Measurements from ENCODE around the gene ITGAE.

The ITGAE gene

GRCh38 chr17:3690094-3690715, 110.8 kb downstream of the ITGAE start:
- DNase-seq: no peak

- DNase-seq: no peak
Observed at GRCh38 chr17:3689262-3690093, 111.5 kb downstream of the ITGAE start.

- no peak for DNase-seq
Observed at GRCh38 chr17:3688852-3689261, 112.1 kb downstream of the ITGAE start.

GRCh38 chr17:3688027-3688553, 112.9 kb downstream of the ITGAE start:
- DNase-seq: no peak

- no peak for DNase-seq
Observed at GRCh38 chr17:3685174-3685573, 115.8 kb downstream of the ITGAE start.

- peak; percentile 65 for DNase-seq
Observed at GRCh38 chr17:3683054-3683511, 117.9 kb downstream of the ITGAE start.

- no peak for DNase-seq
Observed at GRCh38 chr17:3682033-3682432, 119.0 kb downstream of the ITGAE start.

GRCh38 chr17:3681565-3681964, 119.4 kb downstream of the ITGAE start:
- no peak for DNase-seq

- DNase-seq: no peak
Observed at GRCh38 chr17:3681057-3681456, 119.9 kb downstream of the ITGAE start.

- DNase-seq: no peak
Observed at GRCh38 chr17:3679531-3680126, 121.4 kb downstream of the ITGAE start.

- no peak for DNase-seq
Observed at GRCh38 chr17:3678821-3679530, 122.0 kb downstream of the ITGAE start.

- no peak for DNase-seq
Observed at GRCh38 chr17:3678095-3678820, 122.7 kb downstream of the ITGAE start.

- no peak for DNase-seq
Observed at GRCh38 chr17:3675886-3676285, 125.1 kb downstream of the ITGAE start.

- no peak for DNase-seq
Observed at GRCh38 chr17:3672571-3672970, 128.4 kb downstream of the ITGAE start.

GRCh38 chr17:3669548-3669947, 131.4 kb downstream of the ITGAE start:
- no peak for DNase-seq

GRCh38 chr17:3669085-3669347, 132.0 kb downstream of the ITGAE start:
- no peak for DNase-seq

GRCh38 chr17:3668279-3669084, 132.5 kb downstream of the ITGAE start, which contains the start of the genes EMC6 and TAX1BP3:
Gene EMC6 (plus strand): TSS chr17:3668812. CDS start chr17:3669147, 335 bp downstream.
Gene TAX1BP3 (minus strand): TSS chr17:3668578. CDS start chr17:3668526, 52 bp downstream.
- DNase-seq: peak; percentile 99

- DNase-seq: no peak
Observed at GRCh38 chr17:3667366-3668278, 133.4 kb downstream of the ITGAE start.

- DNase-seq: no peak
Observed at GRCh38 chr17:3666516-3666915, 134.5 kb downstream of the ITGAE start.

- no peak for DNase-seq
Observed at GRCh38 chr17:3665834-3666233, 135.2 kb downstream of the ITGAE start.

Measured in CD4-positive, alpha-beta T cell treated with Interleukin-10 for 1 hour (primary cell).